GM21529 (cell line): Measurements from ENCODE around the gene SCARF2.
"Not testable (repeated sequence)": the region's sequence is repeated elsewhere in the genome, so short reads cannot be mapped to it uniquely, and the experiment has no call there.

ENCODE experiments used
- ATAC-seq: cut with Tn5 transposase; IDR thresholded peaks from one replicate; pipeline ENCODE4 v1.9.1; 2021; ENCODE audit not compliant: unreplicated experiment

Gene SCARF2

GRCh38 chr22:20429254-20430100 is 8.1 kb downstream of the SCARF2 start:
- no peak for ATAC-seq

GRCh38 chr22:20428496-20429253 is 8.9 kb downstream of the SCARF2 start:
- no peak for ATAC-seq

- ATAC-seq, result no peak
Observed at GRCh38 chr22:20427945-20428417, 9.6 kb downstream of the SCARF2 start.

GRCh38 chr22:20427104-20427944 is 10.3 kb downstream of the SCARF2 start:
- no peak for ATAC-seq

GRCh38 chr22:20426259-20426615 is 11.4 kb downstream of the SCARF2 start:
- no peak for ATAC-seq

GRCh38 chr22:20425566-20426258 is 11.9 kb downstream of the SCARF2 start:
- ATAC-seq, result no peak

GRCh38 chr22:20424932-20425565 is 12.6 kb downstream of the SCARF2 start:
- ATAC-seq, result no peak

- ATAC-seq, result no peak
Observed at GRCh38 chr22:20424568-20424931, 13.1 kb downstream of the SCARF2 start.

GRCh38 chr22:20423906-20424551 is 13.6 kb downstream of the SCARF2 start:
- no peak for ATAC-seq

- no peak for ATAC-seq
Observed at GRCh38 chr22:20423008-20423905, 14.4 kb downstream of the SCARF2 start.

GRCh38 chr22:20422271-20423007 is 15.2 kb downstream of the SCARF2 start:
- ATAC-seq, result no peak

- ATAC-seq, result no peak
Observed at GRCh38 chr22:20421507-20421874, 16.1 kb downstream of the SCARF2 start.

GRCh38 chr22:20420157-20420842 is 17.3 kb downstream of the SCARF2 start:
- no peak for ATAC-seq

GRCh38 chr22:20419664-20419951 is 18.0 kb downstream of the SCARF2 start:
- no peak for ATAC-seq

- no peak for ATAC-seq
Observed at GRCh38 chr22:20418211-20418788, 19.3 kb downstream of the SCARF2 start.

- not testable (repeated sequence) for ATAC-seq
Observed at GRCh38 chr22:20415699-20416098, 21.9 kb downstream of the SCARF2 start.

GRCh38 chr22:20415241-20415640 is 22.4 kb downstream of the SCARF2 start:
- ATAC-seq, result not testable (repeated sequence)
